CMK (cell line): ENCODE results near the gene FCN1.

Source experiments
- DNase-seq: peaks from one replicate; pipeline ENCODE4 v3.0.0-alpha.2; 2010; ENCODE audit warnings: low read depth

Gene FCN1

GRCh38 chr9:134951461-134951860 lies 33.7 kb upstream of the FCN1 start:
- DNase-seq = no peak

DNA sequence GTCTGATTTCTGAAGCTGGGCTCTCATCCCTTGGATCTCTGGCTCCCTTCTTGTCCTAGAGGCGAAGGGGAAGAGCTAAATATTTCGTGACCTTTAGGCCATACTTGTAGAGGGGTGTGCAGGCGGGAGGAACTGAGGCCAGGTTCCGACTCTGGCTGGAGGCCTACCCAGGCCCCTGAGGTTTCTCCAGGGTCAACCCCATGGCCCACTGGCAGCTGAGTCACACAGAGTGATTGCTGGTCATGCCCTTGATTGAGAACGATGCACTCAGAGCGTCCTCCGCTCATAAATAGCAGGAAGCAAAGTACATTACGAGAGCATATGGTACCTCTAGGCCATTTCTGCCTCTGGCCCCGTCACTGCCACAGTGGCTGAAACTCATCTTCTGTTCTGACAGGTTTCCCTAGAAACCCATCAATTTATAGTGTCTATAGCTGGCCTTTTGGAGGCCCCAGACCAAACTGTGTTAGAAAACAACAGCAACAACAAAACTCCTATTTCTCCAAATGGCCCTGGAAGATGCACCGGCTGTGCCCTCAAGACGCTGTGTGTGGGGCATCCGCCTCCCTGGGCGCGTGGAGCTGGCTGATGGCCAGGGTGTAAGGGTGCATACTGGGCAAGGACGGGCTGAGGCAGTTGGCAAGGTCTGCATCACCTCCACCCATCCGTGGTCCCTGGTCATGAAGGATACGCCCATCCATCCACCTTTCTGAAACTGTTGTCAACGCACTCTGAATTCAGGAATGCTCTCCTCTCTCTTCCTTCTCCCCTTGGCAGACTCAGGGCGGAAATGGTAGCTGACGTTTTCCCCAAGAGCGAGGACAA lies 32.9 kb upstream of the FCN1 start:
- no peak for DNase-seq

DNA sequence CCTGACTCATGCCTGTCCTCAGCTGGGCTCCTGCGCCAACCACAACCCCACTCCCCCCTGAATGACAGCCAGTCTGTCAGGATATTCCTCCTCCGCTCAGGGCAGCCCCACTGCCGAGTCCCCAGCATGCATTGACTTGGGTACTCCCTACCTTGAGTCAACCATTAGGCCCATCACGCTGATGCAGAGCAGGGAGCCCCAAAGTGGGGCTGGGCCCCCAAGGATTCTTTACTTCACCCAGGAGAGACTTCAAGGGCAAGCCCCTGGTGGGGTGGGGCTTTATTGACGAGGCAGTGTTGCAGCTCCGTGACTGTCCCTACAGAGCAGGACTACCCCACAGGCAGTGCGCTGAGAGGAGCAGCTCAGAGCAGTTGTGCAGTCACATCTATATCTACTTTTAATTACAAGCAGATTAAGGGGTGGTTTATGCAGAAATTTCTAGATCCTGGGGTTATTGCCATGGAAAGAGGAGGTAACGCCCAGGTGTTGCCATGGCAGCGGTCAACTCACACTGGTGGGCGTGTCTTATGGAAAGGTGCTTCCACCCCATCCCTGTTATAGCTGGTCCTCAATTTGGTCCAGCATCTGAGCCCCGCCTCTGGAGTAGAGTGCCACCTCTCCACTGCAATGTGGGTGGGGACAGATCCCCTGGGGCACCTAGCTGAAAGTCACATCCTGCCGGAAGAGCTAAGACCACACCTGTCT lies 32.1 kb upstream of the FCN1 start:
- no peak for DNase-seq

DNA sequence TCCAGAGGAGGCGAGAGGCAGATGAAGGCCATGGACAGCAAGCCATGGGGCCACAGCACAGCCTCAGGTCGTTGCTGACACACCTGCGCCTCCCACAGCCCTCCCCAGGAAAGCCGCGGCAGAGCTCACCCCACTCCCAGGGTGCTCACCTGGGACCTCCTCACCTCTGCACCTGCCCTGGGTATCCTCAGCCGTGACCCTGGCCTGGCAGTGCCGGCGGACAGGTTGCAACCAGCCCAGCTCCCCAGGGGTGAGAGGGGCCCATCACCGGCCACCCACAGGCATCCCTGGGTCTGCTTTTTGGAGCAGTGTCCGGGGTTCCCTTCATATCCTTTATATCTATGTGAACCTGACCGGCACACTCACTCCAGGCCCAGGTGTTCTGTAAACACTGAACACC lies 30.4 kb upstream of the FCN1 start:
- no peak for DNase-seq

GRCh38 chr9:134947265-134947955 lies 29.7 kb upstream of the FCN1 start:
- no peak for DNase-seq

GRCh38 chr9:134946663-134947062 lies 29.0 kb upstream of the FCN1 start:
- DNase-seq = no peak

- DNase-seq = no peak
Observed at GRCh38 chr9:134945509-134946275, 28.0 kb upstream of the FCN1 start.

DNA sequence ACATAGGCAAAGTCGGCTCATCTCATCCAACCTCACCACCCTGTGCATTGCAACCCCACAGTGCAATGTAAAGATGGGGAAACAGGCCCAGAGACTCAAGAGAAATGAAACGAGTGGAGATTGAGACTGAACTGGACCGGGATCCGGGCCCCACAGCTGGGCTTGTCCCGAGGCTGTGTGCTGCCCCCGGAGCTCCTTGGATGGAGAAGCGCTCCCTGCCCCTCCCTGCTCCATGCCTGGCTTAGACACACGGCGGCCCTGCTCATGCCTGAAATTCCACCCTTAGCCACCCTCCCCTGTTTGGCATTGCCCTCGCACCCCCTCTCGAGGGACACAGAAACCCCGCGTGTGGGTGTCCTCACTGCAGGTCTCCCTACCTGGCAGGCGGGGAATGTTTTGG lies 27.2 kb upstream of the FCN1 start:
- no peak for DNase-seq

DNA sequence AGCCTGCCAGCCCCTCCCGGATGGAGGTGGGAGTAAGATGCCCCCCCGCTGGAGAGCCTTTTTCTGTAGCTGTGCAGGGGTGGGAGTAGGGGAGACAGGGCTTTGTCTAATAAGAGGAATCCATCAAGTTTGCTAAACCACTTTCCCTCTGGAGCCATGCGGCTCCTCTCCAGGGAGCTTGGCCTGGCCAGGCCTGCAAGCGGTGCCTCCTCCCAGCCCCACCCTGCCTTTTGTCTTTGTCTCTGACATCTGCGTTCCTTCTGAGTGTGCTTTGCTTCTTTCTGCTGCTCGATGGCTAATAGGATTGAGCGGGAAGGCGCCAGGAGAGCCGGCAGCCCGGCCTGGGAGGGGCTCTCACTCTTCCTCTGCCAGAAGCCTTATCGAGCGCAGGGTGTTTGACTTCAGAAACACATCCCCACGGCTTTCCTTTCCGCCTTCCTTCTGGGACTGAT lies 26.7 kb upstream of the FCN1 start:
- no peak for DNase-seq

GRCh38 chr9:134943836-134944235 lies 26.1 kb upstream of the FCN1 start:
- DNase-seq = no peak

- no peak for DNase-seq
Observed at GRCh38 chr9:134943411-134943810, 25.7 kb upstream of the FCN1 start.

- DNase-seq = no peak
Observed at GRCh38 chr9:134942788-134943184, 25.1 kb upstream of the FCN1 start.

DNA sequence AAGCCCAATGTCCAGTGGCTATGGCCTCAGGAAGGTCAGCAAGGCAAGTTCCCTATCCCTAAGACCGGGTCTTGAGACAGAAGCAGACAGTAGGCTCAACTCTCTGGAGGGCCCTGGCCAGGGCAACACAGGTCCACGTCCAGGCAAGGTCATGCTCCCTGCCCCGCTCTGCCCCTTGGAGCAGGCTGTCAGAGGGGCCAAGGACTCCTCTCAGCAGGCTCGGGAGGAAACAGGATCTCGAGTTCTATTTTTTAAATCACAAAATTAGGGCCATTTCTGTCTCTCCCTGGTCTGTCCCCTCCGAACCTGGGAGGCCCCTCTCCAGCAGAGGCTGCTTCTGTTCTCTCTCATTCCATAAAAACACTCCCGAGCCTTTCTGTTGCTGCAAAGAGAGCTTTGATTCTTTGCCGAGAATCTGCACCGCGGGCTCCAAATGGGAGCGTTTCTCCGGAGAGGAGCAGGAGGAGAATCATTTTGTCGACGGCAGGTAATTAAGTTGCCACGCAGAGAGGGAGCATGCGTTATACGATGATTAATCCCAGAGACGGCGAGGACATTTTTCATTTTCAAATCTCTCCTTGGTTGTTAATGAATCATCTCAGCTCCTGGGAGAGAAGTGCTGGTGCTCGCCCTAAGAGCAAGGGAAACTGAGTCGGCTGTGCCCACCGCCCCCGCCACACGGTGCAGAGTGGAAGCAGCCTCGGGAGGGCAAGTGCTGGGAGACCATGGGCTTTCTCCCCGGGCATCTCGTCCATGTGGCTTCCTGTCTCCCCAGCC lies 24.5 kb upstream of the FCN1 start:
- no peak for DNase-seq

GRCh38 chr9:134940236-134941208 lies 22.8 kb upstream of the FCN1 start:
- DNase-seq = no peak

DNA sequence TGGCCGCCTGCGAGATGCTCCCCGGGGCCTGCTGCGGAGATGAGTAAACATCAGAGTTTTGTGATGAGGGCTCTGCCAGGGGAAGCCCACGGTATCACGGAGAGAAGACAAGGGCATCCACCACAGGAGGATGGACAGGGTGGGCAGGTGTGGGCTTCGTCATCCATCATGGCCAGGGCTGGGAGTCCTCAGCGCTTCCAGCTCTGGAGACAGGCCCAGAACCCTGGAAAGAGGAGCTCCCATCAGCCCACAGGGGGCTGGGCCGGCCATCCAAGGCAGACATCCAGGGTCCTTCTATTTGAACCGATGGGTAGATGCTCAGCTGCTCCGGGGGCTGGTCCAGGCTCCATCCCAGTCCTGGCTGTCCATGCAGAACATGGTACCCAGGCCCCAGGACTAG lies 22.1 kb upstream of the FCN1 start:
- no peak for DNase-seq

DNA sequence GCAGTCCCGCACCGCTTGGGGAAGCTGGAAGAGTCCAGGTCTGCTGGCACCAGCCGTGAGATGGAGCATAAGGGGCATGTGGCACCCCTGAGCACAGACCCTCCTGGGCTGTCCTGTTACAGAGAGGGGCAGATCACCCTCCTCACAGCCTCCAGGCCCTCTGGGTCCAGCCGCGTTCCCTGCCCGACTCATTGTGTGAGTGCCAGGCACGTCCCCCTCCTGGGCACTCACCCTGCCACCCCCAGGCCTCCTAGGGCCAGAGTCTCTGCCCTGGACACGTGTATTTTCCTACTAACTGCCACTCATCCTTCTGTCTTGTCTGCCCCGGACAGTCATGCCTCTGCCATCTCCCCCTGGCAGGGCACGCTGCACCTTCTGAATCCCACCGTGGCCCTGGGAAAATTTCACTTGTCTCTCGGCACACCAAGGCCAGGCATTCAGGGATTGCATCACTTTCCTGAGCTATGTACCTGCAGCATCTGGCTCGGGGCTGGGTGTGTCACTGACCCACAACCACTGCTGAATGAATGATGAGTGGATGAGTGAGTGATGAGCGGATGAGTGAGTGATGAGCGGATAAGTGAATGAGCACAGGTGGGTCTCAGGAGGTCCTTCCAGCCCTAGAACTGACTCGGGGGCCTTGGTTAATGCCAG lies 21.5 kb upstream of the FCN1 start:
- no peak for DNase-seq

- DNase-seq = no peak
Observed at GRCh38 chr9:134938346-134939079, 20.8 kb upstream of the FCN1 start.

DNA sequence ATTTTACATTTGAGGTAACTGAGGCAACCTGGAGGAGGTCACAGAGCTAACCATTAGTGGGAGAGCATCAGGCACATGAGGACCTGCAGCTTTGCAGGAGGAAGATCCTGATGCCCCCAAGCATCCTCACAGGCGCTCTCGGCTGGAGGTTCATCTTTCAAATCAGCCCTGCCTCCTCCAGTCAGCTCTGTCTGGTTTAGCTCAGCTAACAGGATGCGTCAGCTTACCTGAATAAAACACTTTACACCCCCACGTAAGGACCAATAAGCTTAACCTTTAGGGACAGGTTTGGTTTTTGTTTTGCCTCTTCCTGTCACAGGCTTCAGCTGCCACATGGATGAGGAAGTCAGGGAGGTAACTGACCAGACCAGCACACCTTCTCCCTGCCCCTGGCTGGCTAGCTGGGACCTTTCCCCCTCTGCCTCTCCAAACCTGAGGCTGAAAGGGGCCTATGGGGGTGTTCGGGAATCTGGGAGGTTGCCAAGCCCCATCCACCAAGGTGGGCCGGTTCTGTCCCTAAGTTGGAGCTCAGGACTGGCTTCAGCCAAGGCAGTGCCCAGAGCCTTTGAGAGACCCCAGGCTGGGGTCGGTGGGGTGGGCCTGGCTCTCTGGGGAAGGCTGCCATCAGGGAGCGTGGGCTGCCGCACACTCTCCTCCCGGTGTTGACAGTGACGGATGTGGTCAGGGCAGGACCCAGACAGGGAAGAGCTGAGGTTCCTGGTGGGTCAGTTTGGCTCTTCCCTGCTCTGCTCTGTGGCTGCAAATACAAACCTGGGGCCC lies 20.0 kb upstream of the FCN1 start:
- DNase-seq = no peak
